ENCODE measurements around the gene ARSB.

Gene ARSB

GRCh38 chr5:78974601-78975000, 10.5 kb downstream of the ARSB start:
- H3K4ac ChIP-seq (ENCODE audit: low read depth in 1 of 2, low read length in 2 of 2): peak overlapping the region; percentile 34 to 46
- H4K91ac ChIP-seq (ENCODE audit: low read length): peak overlapping the region; percentile 71
- H2BK120ac ChIP-seq (ENCODE audit: low read depth, low read length): peak overlapping the region; percentile 21
- no peak overlapping the region for H3K4me2 ChIP-seq (ENCODE audit: low read length, poor library complexity, severe bottlenecking)
- H3K23ac ChIP-seq (ENCODE audit: low read length in 2 of 2): no peak overlapping the region
- H4K8ac ChIP-seq (ENCODE audit: low read length): peak overlapping the region; percentile 10
- no peak overlapping the region for H3K27ac ChIP-seq (ENCODE audit: low read length, poor library complexity, severe bottlenecking)
- WGBS: 58% methylated on average over 2 of the region's 2 CpGs
- peak overlapping the region in 1 of 2 experiments; percentile 87 for H2BK12ac ChIP-seq (ENCODE audit: low read length in 2 of 2)
- no peaks in the 10 kb centered on the region for H3K27me3 ChIP-seq (ENCODE audit: control insufficient read depth in 1 of 2, insufficient read depth in 1 of 2, low read length in 2 of 2)
- peak overlapping the region; percentile 69 for H2AK5ac ChIP-seq (ENCODE audit: low read length, severe bottlenecking)
- no peaks in the 10 kb centered on the region for H3K9me3 ChIP-seq (ENCODE audit: control insufficient read depth, low read length)
- H3K18ac ChIP-seq (ENCODE audit: low read depth in 1 of 2, low read length in 2 of 2): peak overlapping the region in 1 of 2 experiments; percentile 50
- H3K4me3 ChIP-seq (ENCODE audit: insufficient read depth in 1 of 2, low read depth in 1 of 2, low read length in 2 of 2): no peak overlapping the region
- H3K14ac ChIP-seq (ENCODE audit: low read length in 2 of 2): no peak overlapping the region
- H3K79me1 ChIP-seq (replicated peaks; ENCODE audit: low read length, poor library complexity, severe bottlenecking): peaks cover 19% of the 10 kb centered on the region
- no peak overlapping the region for H2BK15ac ChIP-seq (ENCODE audit: low read depth, poor library complexity, severe bottlenecking)
- H2BK5ac ChIP-seq (ENCODE audit: low read depth, low read length, poor library complexity, severe bottlenecking): no peak overlapping the region
- peak; percentile 18 for DNase-seq
- H3K4me1 ChIP-seq (ENCODE audit: control insufficient read depth, insufficient read depth, low read depth, low read length): peaks cover 6% of the 10 kb centered on the region
- no peak overlapping the region for H2AFZ ChIP-seq (ENCODE audit: low read depth, low read length)
- H3K36me3 ChIP-seq (ENCODE audit: control insufficient read depth in 1 of 2, insufficient read depth in 2 of 2, low read depth in 1 of 2, low read length in 2 of 2): no peaks in the 10 kb centered on the region
- H3K9ac ChIP-seq (ENCODE audit: low read length): no peak overlapping the region

GRCh38 chr5:78974011-78974410, 11.1 kb downstream of the ARSB start:
- no peak overlapping the region for H4K91ac ChIP-seq (ENCODE audit: low read length)
- H3K23ac ChIP-seq (ENCODE audit: low read length in 2 of 2): no peak overlapping the region
- H3K4me3 ChIP-seq (ENCODE audit: insufficient read depth in 1 of 2, low read depth in 1 of 2, low read length in 2 of 2): no peak overlapping the region
- H4K8ac ChIP-seq (ENCODE audit: low read length): no peak overlapping the region
- H3K79me1 ChIP-seq (replicated peaks; ENCODE audit: low read length, poor library complexity, severe bottlenecking): peaks cover 14% of the 10 kb centered on the region
- no peak overlapping the region for H3K4ac ChIP-seq (ENCODE audit: low read depth in 1 of 2, low read length in 2 of 2)
- H2BK15ac ChIP-seq (ENCODE audit: low read depth, poor library complexity, severe bottlenecking): no peak overlapping the region
- DNase-seq: peak; percentile 62
- H3K14ac ChIP-seq (ENCODE audit: low read length in 2 of 2): no peak overlapping the region
- no peaks in the 10 kb centered on the region for H3K9me3 ChIP-seq (ENCODE audit: control insufficient read depth, low read length)
- no peak overlapping the region for H2BK120ac ChIP-seq (ENCODE audit: low read depth, low read length)
- H2AK5ac ChIP-seq (ENCODE audit: low read length, severe bottlenecking): no peak overlapping the region
- H2BK5ac ChIP-seq (ENCODE audit: low read depth, low read length, poor library complexity, severe bottlenecking): no peak overlapping the region
- peak overlapping the region in 1 of 2 experiments; percentile 25 for H3K18ac ChIP-seq (ENCODE audit: low read depth in 1 of 2, low read length in 2 of 2)
- no peak overlapping the region for H2AFZ ChIP-seq (ENCODE audit: low read depth, low read length)
- no peaks in the 10 kb centered on the region for H3K27me3 ChIP-seq (ENCODE audit: control insufficient read depth in 1 of 2, insufficient read depth in 1 of 2, low read length in 2 of 2)
- H3K4me2 ChIP-seq (ENCODE audit: low read length, poor library complexity, severe bottlenecking): no peak overlapping the region
- H3K36me3 ChIP-seq (ENCODE audit: control insufficient read depth in 1 of 2, insufficient read depth in 2 of 2, low read depth in 1 of 2, low read length in 2 of 2): no peaks in the 10 kb centered on the region
- no peak overlapping the region for H2BK12ac ChIP-seq (ENCODE audit: low read length in 2 of 2)
- no peak overlapping the region for H3K27ac ChIP-seq (ENCODE audit: low read length, poor library complexity, severe bottlenecking)
- peaks cover 6% of the 10 kb centered on the region for H3K4me1 ChIP-seq (ENCODE audit: control insufficient read depth, insufficient read depth, low read depth, low read length)
- WGBS: 31% methylated on average over 5 of the region's 5 CpGs
- no peak overlapping the region for H3K9ac ChIP-seq (ENCODE audit: low read length)

GRCh38 chr5:78972654-78973428, 12.3 kb downstream of the ARSB start:
- H3K36me3 ChIP-seq (ENCODE audit: control insufficient read depth in 1 of 2, insufficient read depth in 2 of 2, low read depth in 1 of 2, low read length in 2 of 2): peaks cover 0 to 3% of the 10 kb centered on the region in 2 experiments
- no peak overlapping the region for H2BK15ac ChIP-seq (ENCODE audit: low read depth, poor library complexity, severe bottlenecking)
- no peaks in the 10 kb centered on the region for H3K9me3 ChIP-seq (ENCODE audit: control insufficient read depth, low read length)
- no peak overlapping the region for H2BK12ac ChIP-seq (ENCODE audit: low read length in 2 of 2)
- DNase-seq: peak; percentile 42
- H3K79me1 ChIP-seq (replicated peaks; ENCODE audit: low read length, poor library complexity, severe bottlenecking): peaks cover 14% of the 10 kb centered on the region
- no peak overlapping the region for H3K14ac ChIP-seq (ENCODE audit: low read length in 2 of 2)
- no peak overlapping the region for H4K91ac ChIP-seq (ENCODE audit: low read length)
- H4K8ac ChIP-seq (ENCODE audit: low read length): peak overlapping the region; percentile 39
- H2AK5ac ChIP-seq (ENCODE audit: low read length, severe bottlenecking): no peak overlapping the region
- H3K4me1 ChIP-seq (ENCODE audit: control insufficient read depth, insufficient read depth, low read depth, low read length): peaks cover 6% of the 10 kb centered on the region
- no peak overlapping the region for H3K18ac ChIP-seq (ENCODE audit: low read depth in 1 of 2, low read length in 2 of 2)
- no peak overlapping the region for H3K4me3 ChIP-seq (ENCODE audit: insufficient read depth in 1 of 2, low read depth in 1 of 2, low read length in 2 of 2)
- H3K4ac ChIP-seq (ENCODE audit: low read depth in 1 of 2, low read length in 2 of 2): no peak overlapping the region
- no peaks in the 10 kb centered on the region for H3K27me3 ChIP-seq (ENCODE audit: control insufficient read depth in 1 of 2, insufficient read depth in 1 of 2, low read length in 2 of 2)
- H3K27ac ChIP-seq (ENCODE audit: low read length, poor library complexity, severe bottlenecking): no peak overlapping the region
- WGBS: 59% methylated on average over 5 of the region's 7 CpGs
- no peak overlapping the region for H2AFZ ChIP-seq (ENCODE audit: low read depth, low read length)
- H2BK120ac ChIP-seq (ENCODE audit: low read depth, low read length): no peak overlapping the region
- H3K23ac ChIP-seq (ENCODE audit: low read length in 2 of 2): no peak overlapping the region
- H3K4me2 ChIP-seq (ENCODE audit: low read length, poor library complexity, severe bottlenecking): no peak overlapping the region
- H3K9ac ChIP-seq (ENCODE audit: low read length): no peak overlapping the region
- H2BK5ac ChIP-seq (ENCODE audit: low read depth, low read length, poor library complexity, severe bottlenecking): no peak overlapping the region

- Histone ChIP-seq H4K8ac (ENCODE audit: low read length) (no peak overlapping the region), H3K27me3 (ENCODE audit: control insufficient read depth in 1 of 2, insufficient read depth in 1 of 2, low read length in 2 of 2) (no peaks in the 10 kb centered on the region), H3K14ac (ENCODE audit: low read length in 2 of 2) (peak overlapping the region in 1 of 2 experiments; percentile 58), H4K91ac (ENCODE audit: low read length) (no peak overlapping the region), H2BK120ac (ENCODE audit: low read depth, low read length) (no peak overlapping the region), H3K4me1 (ENCODE audit: control insufficient read depth, insufficient read depth, low read depth, low read length) (peaks cover 6% of the 10 kb centered on the region), H3K18ac (ENCODE audit: low read depth in 1 of 2, low read length in 2 of 2) (peak overlapping the region in 1 of 2 experiments; percentile 64), H2BK12ac (ENCODE audit: low read length in 2 of 2) (peak overlapping the region in 1 of 2 experiments; percentile 70), H3K23ac (ENCODE audit: low read length in 2 of 2) (peak overlapping the region in 1 of 2 experiments; percentile 14), H3K9ac (ENCODE audit: low read length) (no peak overlapping the region), H3K79me1 (replicated peaks; ENCODE audit: low read length, poor library complexity, severe bottlenecking) (peaks cover 14% of the 10 kb centered on the region), H3K9me3 (ENCODE audit: control insufficient read depth, low read length) (no peaks in the 10 kb centered on the region), H2BK15ac (ENCODE audit: low read depth, poor library complexity, severe bottlenecking) (no peak overlapping the region), H2BK5ac (ENCODE audit: low read depth, low read length, poor library complexity, severe bottlenecking) (no peak overlapping the region), H3K36me3 (ENCODE audit: control insufficient read depth in 1 of 2, insufficient read depth in 2 of 2, low read depth in 1 of 2, low read length in 2 of 2) (peaks cover 0 to 3% of the 10 kb centered on the region in 2 experiments), H3K4me3 (ENCODE audit: insufficient read depth in 1 of 2, low read depth in 1 of 2, low read length in 2 of 2) (no peak overlapping the region), H3K4ac (ENCODE audit: low read depth in 1 of 2, low read length in 2 of 2) (no peak overlapping the region), H3K4me2 (ENCODE audit: low read length, poor library complexity, severe bottlenecking) (no peak overlapping the region), H2AFZ (ENCODE audit: low read depth, low read length) (no peak overlapping the region), H2AK5ac (ENCODE audit: low read length, severe bottlenecking) (no peak overlapping the region), H3K27ac (ENCODE audit: low read length, poor library complexity, severe bottlenecking) (no peak overlapping the region)
- no peak for DNase-seq
- WGBS: 84% methylated on average over 2 of the region's 2 CpGs
These were observed 13.1 kb downstream of the ARSB start for GRCh38 chr5:78971998-78972397.
